Esophagus squamous epithelium (tissue), 4 donors: ENCODE results near the gene KIF14.

Experiments used
- POLR2A ChIP-seq, 4 donors: fragments of 450-650 bp; IDR thresholded peaks; one replicate each; pipeline ENCODE4 v1.6.1; 2017; ENCODE audit warnings: antibody characterized with exemption in 4 of 4, mild to moderate bottlenecking in 4 of 4, moderate library complexity in 3 of 4
- TF ChIP-seq, protein P1 (sequence below), 6 experiments: fragments of 450-650 bp in 4 of 6; fragments of 200-600 bp in 2 of 6; sonication (generic) in 2 of 6; IDR thresholded peaks; one replicate each; pipeline ENCODE4 v1.5.1; 2016 to 2019; ENCODE audit warnings: antibody characterized with exemption in 6 of 6, mild to moderate bottlenecking in 4 of 6, moderate library complexity in 4 of 6

GRCh38 chr1:200524092-200524491 is 96.5 kb downstream of the KIF14 start:
- TF ChIP-seq, protein P1, sequence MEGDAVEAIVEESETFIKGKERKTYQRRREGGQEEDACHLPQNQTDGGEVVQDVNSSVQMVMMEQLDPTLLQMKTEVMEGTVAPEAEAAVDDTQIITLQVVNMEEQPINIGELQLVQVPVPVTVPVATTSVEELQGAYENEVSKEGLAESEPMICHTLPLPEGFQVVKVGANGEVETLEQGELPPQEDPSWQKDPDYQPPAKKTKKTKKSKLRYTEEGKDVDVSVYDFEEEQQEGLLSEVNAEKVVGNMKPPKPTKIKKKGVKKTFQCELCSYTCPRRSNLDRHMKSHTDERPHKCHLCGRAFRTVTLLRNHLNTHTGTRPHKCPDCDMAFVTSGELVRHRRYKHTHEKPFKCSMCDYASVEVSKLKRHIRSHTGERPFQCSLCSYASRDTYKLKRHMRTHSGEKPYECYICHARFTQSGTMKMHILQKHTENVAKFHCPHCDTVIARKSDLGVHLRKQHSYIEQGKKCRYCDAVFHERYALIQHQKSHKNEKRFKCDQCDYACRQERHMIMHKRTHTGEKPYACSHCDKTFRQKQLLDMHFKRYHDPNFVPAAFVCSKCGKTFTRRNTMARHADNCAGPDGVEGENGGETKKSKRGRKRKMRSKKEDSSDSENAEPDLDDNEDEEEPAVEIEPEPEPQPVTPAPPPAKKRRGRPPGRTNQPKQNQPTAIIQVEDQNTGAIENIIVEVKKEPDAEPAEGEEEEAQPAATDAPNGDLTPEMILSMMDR (IDR thresholded peaks at IDR 0.05), result no peak
- no peak for TF ChIP-seq POLR2A (IDR thresholded peaks at IDR 0.05)
